Peyer's patch (tissue), 4 donors: ENCODE measurements around the gene DHRS7C.

Source experiments
- CTCF ChIP-seq, 6 experiments: fragments of 450-650 bp in 4 of 6; fragments of 200-600 bp in 2 of 6; sonication (generic) in 1 of 6; IDR thresholded peaks; one replicate each; pipeline ENCODE4 v1.5.1; 2017 to 2019; ENCODE audit warnings: antibody characterized with exemption in 6 of 6, mild to moderate bottlenecking in 3 of 6, moderate library complexity in 1 of 6
- POLR2A ChIP-seq, 2 donors: fragments of 450-650 bp; IDR thresholded peaks; one replicate each; pipeline ENCODE4 v1.5.1; 2017; ENCODE audit warnings: antibody characterized with exemption in 2 of 2, mild to moderate bottlenecking in 2 of 2, moderate library complexity in 2 of 2

- TF ChIP-seq POLR2A (IDR thresholded peaks at IDR 0.05) (no peak), CTCF (IDR thresholded peaks at IDR 0.05) (no peak)
These were observed 32.7 kb upstream of the DHRS7C start for GRCh38 chr17:9824094-9824493.
